ENCODE data around the gene ARHGAP44. TPM values are rescaled to one million over a fixed set of nuclear protein-coding genes. Genes with fewer than 3 reads are reported as not detected.

The ARHGAP44 gene
- total RNA-seq, 1 experiment from 2014 or later = 9.9 TPM

GRCh38 chr17:12952012-12952411 lies 162.7 kb downstream of the ARHGAP44 start:
- no peak for DNase-seq

More at GRCh38 chr17:12952012-12952411, 162.7 kb downstream of the ARHGAP44 start:
- Histone ChIP-seq H2AK5ac (ENCODE audit: insufficient read length, low read length) (no peak overlapping the region), H3K9me3 (ENCODE audit: control insufficient read depth, low read depth, low read length) (no peaks in the 10 kb centered on the region), H3K23me2 (ENCODE audit: insufficient read length, low read depth, low read length, poor library complexity, severe bottlenecking) (no peaks in the 10 kb centered on the region), H2BK15ac (ENCODE audit: low read depth, low read length) (no peak overlapping the region), H3K14ac (ENCODE audit: insufficient read depth, low read length) (no peak overlapping the region), H3K56ac (ENCODE audit: insufficient read length, low read depth, low read length) (no peak overlapping the region), H3K79me1 (ENCODE audit: insufficient read depth, low read depth, low read length, poor library complexity, severe bottlenecking) (no peaks in the 10 kb centered on the region), H3K27me3 (ENCODE audit: insufficient read depth, low read length) (no peaks in the 10 kb centered on the region), H2AFZ (ENCODE audit: low read length) (no peak overlapping the region), H3K79me2 (ENCODE audit: insufficient read depth, low read length) (no peaks in the 10 kb centered on the region), H3K18ac (ENCODE audit: insufficient read length, low read depth, low read length) (no peak overlapping the region), H2BK12ac (ENCODE audit: insufficient read length, low read depth, low read length) (no peak overlapping the region), H3K27ac (ENCODE audit: insufficient read length, low read depth, low read length) (no peak overlapping the region), H3T11ph (ENCODE audit: low read length) (no peak overlapping the region), H3K4me2 (ENCODE audit: insufficient read depth, insufficient read length, low read length) (no peak overlapping the region), H2BK120ac (ENCODE audit: low read depth, low read length, poor library complexity, severe bottlenecking) (no peak overlapping the region), H3K4me1 (ENCODE audit: insufficient read depth, low read length) (no peaks in the 10 kb centered on the region), H3K9ac (ENCODE audit: extremely low read depth, insufficient read length, low read length) (no peak overlapping the region), H3K4ac (ENCODE audit: low read depth, low read length) (no peak overlapping the region), H4K5ac (ENCODE audit: insufficient read length, low read depth, low read length) (no peak overlapping the region), H3K23ac (ENCODE audit: insufficient read length, low read depth, low read length) (no peak overlapping the region), H4K20me1 (ENCODE audit: control insufficient read depth, insufficient read depth, insufficient read length) (no peaks in the 10 kb centered on the region), H2BK5ac (ENCODE audit: insufficient read length, low read length) (no peak overlapping the region), H4K91ac (ENCODE audit: insufficient read length, low read depth, low read length) (no peak overlapping the region), H4K8ac (replicated peaks; ENCODE audit: insufficient read length, low read depth, low read length) (no peak overlapping the region), H2BK20ac (ENCODE audit: low read depth, low read length, poor library complexity, severe bottlenecking) (no peak overlapping the region)
- TF ChIP-seq CTCF (conservative IDR thresholded peaks at IDR 0.05) = no peak
- WGBS (ENCODE audit: extremely low coverage, insufficient read length, low lambda C conversion rate) = no CpG with 5 or more reads among the region's 4 CpGs
- Mint-ChIP-seq H3K4me3 (no peak overlapping the region), H3K36me3 (ENCODE audit: insufficient read depth in 1 of 3, low read depth in 3 of 3) (peaks cover 43 to 66% (median 58%) of the 10 kb centered on the region in 3 experiments), H3K27me3 (ENCODE audit: low read depth) (no peaks in the 10 kb centered on the region), H3K4me1 (no peaks in the 10 kb centered on the region), H3K9me3 (0 out of 5 replicates have a peak, but pooled peaks cover 0 to 2% of the 10 kb centered on the region in 2 experiments), H3K27ac (no peak overlapping the region)
